Activated CD4-positive, alpha-beta memory T cell treated with anti-CD3 and anti-CD28 coated beads for 36 hours (primary cell): ENCODE results near the gene PRPS2. TPM values are rescaled to one million over a fixed set of nuclear protein-coding genes. Genes with fewer than 3 reads are reported as not detected.

Experiments
- CTCF ChIA-PET: fragments of 350-600 bp; sonication (Branson Sonifier 250); formaldehyde crosslinking; loops from one replicate; lab custom pipeline; 2021; ENCODE audit warnings: antibody characterized with exemption, inconsistent platforms; lab: Charles Lee
- POLR2A ChIA-PET: fragments of 350-600 bp; sonication (Branson Sonifier 250); formaldehyde crosslinking; loops from one replicate; lab custom pipeline; 2021; ENCODE audit warnings: antibody characterized with exemption; lab: Charles Lee
- DNase-seq: peaks from one replicate; pipeline ENCODE4 v3.0.0-alpha.2; 2020
- H3K27ac Mint-ChIP-seq: one replicate; pipeline ENCODE4 v1.8.0; 2021; ENCODE audit warnings: mixed read lengths
- H3K27me3 Mint-ChIP-seq: one replicate; pipeline ENCODE4 v1.8.0; 2021; ENCODE audit warnings: mixed read lengths
- H3K36me3 Mint-ChIP-seq: one replicate; pipeline ENCODE4 v1.8.0; 2021; ENCODE audit warnings: mixed read lengths
- H3K4me1 Mint-ChIP-seq: one replicate; pipeline ENCODE4 v1.8.0; 2021; ENCODE audit warnings: low read depth, mixed read lengths
- H3K4me3 Mint-ChIP-seq: one replicate; pipeline ENCODE4 v1.8.0; 2021; ENCODE audit warnings: mild to moderate bottlenecking, mixed read lengths
- H3K9me3 Mint-ChIP-seq: one replicate; pipeline ENCODE4 v1.8.0; 2021; ENCODE audit warnings: mixed read lengths
- intact Hi-C: fragments of 100-400 bp; cut with micrococcal nuclease; formaldehyde crosslinking; loops from one replicate; pipeline ENCODE4 v1.15.1; 2023
- total RNA-seq, 2 experiments: library from RNA; stranded (reverse); gene quantifications; one replicate each; pipeline ENCODE4 v1.2.3, GENCODE V29; 2021

PRPS2 gene
- total RNA-seq, 2 experiments from 2014 or later = 104 to 105 TPM

DNA sequence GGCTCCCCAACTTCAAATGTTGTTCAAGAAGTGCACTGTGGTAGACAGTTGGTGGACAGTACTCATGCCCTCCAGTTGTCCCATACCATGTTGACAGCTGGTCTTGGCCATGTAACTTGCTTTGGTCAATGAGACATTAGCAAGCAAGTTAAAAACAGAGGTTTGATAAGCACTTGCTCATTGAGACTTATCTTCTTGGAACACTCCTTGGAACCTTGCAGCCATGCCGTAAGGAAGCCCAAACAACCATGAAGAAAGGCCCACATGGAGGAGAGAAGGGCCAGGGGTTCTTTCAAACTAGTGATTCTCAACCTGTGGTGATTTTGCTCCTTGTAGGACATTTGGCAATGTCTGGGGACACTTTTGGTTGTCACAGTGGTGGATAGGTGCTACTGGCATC, 2.6 kb upstream of the PRPS2 start:
- Mint-ChIP-seq H3K4me1 (peaks cover 23% of the 10 kb centered on the region), H3K9me3 (no peaks in the 10 kb centered on the region), H3K27ac (no peak overlapping the region), H3K27me3 (no peaks in the 10 kb centered on the region), H3K4me3 (no peak overlapping the region), H3K36me3 (peaks cover 14% of the 10 kb centered on the region)
- ChIA-PET POLR2A (no interaction called here), CTCF (interaction anchor here (1.7 kb wide), 1 partner anchor 17 kb away, joined by 7 read pairs; no protein-coding TSS in a partner anchor)
- DNase-seq = no peak
- intact Hi-C loops = no loop called here

- ChIA-PET POLR2A (no interaction called here), CTCF (interaction anchor here (1.7 to 4.9 kb wide), 2 partner anchors 19 kb away, joined by 7 to 45 read pairs; no protein-coding TSS in a partner anchor)
- Mint-ChIP-seq H3K27me3 (no peaks in the 10 kb centered on the region), H3K27ac (no peak overlapping the region), H3K4me3 (peak overlapping the region; percentile 84), H3K36me3 (peaks cover 22% of the 10 kb centered on the region), H3K9me3 (no peaks in the 10 kb centered on the region), H3K4me1 (peaks cover 26% of the 10 kb centered on the region)
- DNase-seq = no peak
- intact Hi-C loops = loop anchor here (5.0 kb wide), 2 partner anchors 862 to 998 kb away; partner anchors contain the start of gene TCEANC
Observed at GRCh38 chrX:12789976-12790375, 1.2 kb upstream of the PRPS2 start.

- POLR2A ChIA-PET = interaction anchor here (1.0 kb wide), 2 partner anchors 13 to 156 kb away, joined by 3 to 4 read pairs; no protein-coding TSS in a partner anchor
- CTCF ChIA-PET = interaction anchor here (0.6 to 4.9 kb wide), 6 partner anchors 8 to 106 kb away, joined by 3 to 45 read pairs (median 3); no protein-coding TSS in a partner anchor
- Mint-ChIP-seq H3K27ac (peak overlapping the region; percentile 83), H3K36me3 (peaks cover 22% of the 10 kb centered on the region), H3K4me3 (peak overlapping the region; percentile 84), H3K4me1 (peaks cover 26% of the 10 kb centered on the region), H3K27me3 (no peaks in the 10 kb centered on the region), H3K9me3 (no peaks in the 10 kb centered on the region)
- no peak for DNase-seq
- intact Hi-C loops = loop anchor here (5.0 kb wide), 2 partner anchors 861 to 999 kb away; partner anchors contain the start of gene TCEANC
Observed at GRCh38 chrX:12790885-12791256, 341 bp upstream of the PRPS2 start.

GRCh38 chrX:12792711-12793110, 1.5 kb downstream of the PRPS2 start:
- Mint-ChIP-seq H3K9me3 (no peaks in the 10 kb centered on the region), H3K27ac (peak overlapping the region; percentile 59), H3K4me3 (peak overlapping the region; percentile 79), H3K36me3 (peaks cover 23% of the 10 kb centered on the region), H3K27me3 (no peaks in the 10 kb centered on the region), H3K4me1 (peaks cover 26% of the 10 kb centered on the region)
- POLR2A ChIA-PET = no interaction called here
- no peak for DNase-seq
- CTCF ChIA-PET = interaction anchor here (4.9 kb wide), 1 partner anchor 22 kb away, joined by 45 read pairs; no protein-coding TSS in a partner anchor
- intact Hi-C loops = loop anchor here (5.0 kb wide), 2 partner anchors 860 to 1000 kb away; partner anchors contain the start of gene TCEANC

DNA sequence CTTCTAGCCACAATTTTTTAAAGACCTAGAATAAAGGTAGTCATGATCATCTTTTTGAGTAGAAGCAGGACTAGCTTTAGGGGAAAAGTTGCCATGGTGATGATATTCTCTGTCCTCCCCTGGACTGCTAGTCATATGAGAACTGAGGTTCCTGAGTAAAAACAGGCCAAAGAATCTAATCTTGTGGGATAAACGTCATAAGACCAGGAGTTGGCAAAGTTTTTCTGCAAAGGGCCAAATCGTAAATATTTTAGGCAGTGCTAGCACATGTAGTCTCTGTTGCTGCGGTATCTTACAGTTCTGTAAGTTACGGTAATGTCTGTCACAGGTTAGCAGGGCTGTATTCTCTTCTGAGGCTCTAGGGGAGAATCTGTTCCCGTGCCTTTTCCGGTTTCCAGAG, 3.4 kb downstream of the PRPS2 start:
- H3K4me1 Mint-ChIP-seq = peaks cover 26% of the 10 kb centered on the region
- POLR2A ChIA-PET = no interaction called here
- no peaks in the 10 kb centered on the region for H3K9me3 Mint-ChIP-seq
- DNase-seq = no peak
- no peaks in the 10 kb centered on the region for H3K27me3 Mint-ChIP-seq
- no peak overlapping the region for H3K27ac Mint-ChIP-seq
- CTCF ChIA-PET = interaction anchor here (1.2 to 4.9 kb wide), 2 partner anchors 20 to 24 kb away, joined by 3 to 45 read pairs; no protein-coding TSS in a partner anchor
- no peak overlapping the region for H3K4me3 Mint-ChIP-seq
- peaks cover 31% of the 10 kb centered on the region for H3K36me3 Mint-ChIP-seq
- intact Hi-C loops = loop anchor here (5.0 kb wide), 2 partner anchors 858 to 1002 kb away; partner anchors contain the start of gene TCEANC

DNA sequence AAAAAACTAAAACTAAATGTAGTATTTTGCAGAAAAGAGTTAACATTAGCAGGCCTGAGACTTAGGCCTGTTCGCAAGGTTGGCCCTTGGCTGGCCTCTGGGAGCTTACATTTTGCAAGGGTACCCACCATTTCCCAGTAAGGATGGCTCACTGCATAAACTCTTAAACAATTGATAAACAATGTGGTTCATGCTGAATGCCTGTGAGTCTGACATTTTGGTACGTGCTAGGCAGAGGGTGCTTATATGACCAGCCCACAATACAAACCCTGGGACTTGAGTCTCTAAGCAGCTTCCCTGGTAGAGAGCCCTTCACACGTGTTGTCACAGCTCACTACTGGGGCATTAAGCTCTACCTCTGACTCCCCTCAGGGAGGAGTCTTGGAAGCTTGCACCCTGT, 7.4 kb downstream of the PRPS2 start:
- H3K9me3 Mint-ChIP-seq = no peaks in the 10 kb centered on the region
- POLR2A ChIA-PET = no interaction called here
- H3K36me3 Mint-ChIP-seq = peaks cover 29% of the 10 kb centered on the region
- H3K4me3 Mint-ChIP-seq = no peak overlapping the region
- no peak for DNase-seq
- no peak overlapping the region for H3K27ac Mint-ChIP-seq
- CTCF ChIA-PET = interaction anchor here (1.4 kb wide), 1 partner anchor 27 kb away, joined by 3 read pairs; no protein-coding TSS in a partner anchor
- peaks cover 14% of the 10 kb centered on the region for H3K4me1 Mint-ChIP-seq
- H3K27me3 Mint-ChIP-seq = no peaks in the 10 kb centered on the region
- intact Hi-C loops = no loop called here

GRCh38 chrX:12799118-12799517, 7.9 kb downstream of the PRPS2 start:
- Mint-ChIP-seq H3K27ac (no peak overlapping the region), H3K4me1 (peaks cover 13% of the 10 kb centered on the region), H3K27me3 (no peaks in the 10 kb centered on the region), H3K9me3 (no peaks in the 10 kb centered on the region), H3K36me3 (peaks cover 28% of the 10 kb centered on the region), H3K4me3 (no peak overlapping the region)
- intact Hi-C loops = no loop called here
- ChIA-PET CTCF (no interaction called here), POLR2A (no interaction called here)
- no peak for DNase-seq

DNA sequence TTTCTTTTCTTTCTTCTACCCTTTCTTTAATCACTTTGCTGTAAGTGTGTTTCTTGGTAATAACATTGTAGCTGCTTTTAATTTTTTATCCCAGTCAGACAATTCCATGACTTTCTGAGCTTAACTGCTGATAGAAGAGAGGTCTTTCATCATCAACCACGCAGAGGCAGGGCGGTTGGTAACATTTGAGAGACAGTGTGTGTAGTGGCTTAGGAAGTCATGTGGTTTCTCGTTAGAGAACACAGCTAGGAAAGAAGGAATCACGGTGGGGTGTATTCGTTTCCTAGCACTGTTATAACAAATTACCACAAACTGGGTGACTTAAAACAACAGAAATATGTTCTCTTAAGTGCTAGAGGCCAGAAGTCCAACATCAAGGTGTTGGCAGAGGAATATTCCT, 11.5 kb downstream of the PRPS2 start:
- Mint-ChIP-seq H3K4me3 (no peak overlapping the region), H3K27me3 (no peaks in the 10 kb centered on the region), H3K36me3 (peaks cover 28% of the 10 kb centered on the region), H3K9me3 (no peaks in the 10 kb centered on the region), H3K27ac (peak overlapping the region; percentile 64), H3K4me1 (peaks cover 14% of the 10 kb centered on the region)
- intact Hi-C loops = no loop called here
- POLR2A ChIA-PET = no interaction called here
- peak; percentile 10 for DNase-seq
- CTCF ChIA-PET = interaction anchor here (1.2 to 2.5 kb wide), 2 partner anchors 11 to 31 kb away, joined by 3 to 8 read pairs; no protein-coding TSS in a partner anchor

GRCh38 chrX:12804655-12805054, 13.4 kb downstream of the PRPS2 start:
- Mint-ChIP-seq H3K4me3 (no peak overlapping the region), H3K27me3 (no peaks in the 10 kb centered on the region), H3K36me3 (peaks cover 31% of the 10 kb centered on the region), H3K4me1 (peaks cover 14% of the 10 kb centered on the region), H3K9me3 (no peaks in the 10 kb centered on the region), H3K27ac (no peak overlapping the region)
- no peak for DNase-seq
- CTCF ChIA-PET = interaction anchor here (2.5 kb wide), 1 partner anchor 10 kb away, joined by 8 read pairs; no protein-coding TSS in a partner anchor
- intact Hi-C loops = no loop called here
- POLR2A ChIA-PET = no interaction called here

DNA sequence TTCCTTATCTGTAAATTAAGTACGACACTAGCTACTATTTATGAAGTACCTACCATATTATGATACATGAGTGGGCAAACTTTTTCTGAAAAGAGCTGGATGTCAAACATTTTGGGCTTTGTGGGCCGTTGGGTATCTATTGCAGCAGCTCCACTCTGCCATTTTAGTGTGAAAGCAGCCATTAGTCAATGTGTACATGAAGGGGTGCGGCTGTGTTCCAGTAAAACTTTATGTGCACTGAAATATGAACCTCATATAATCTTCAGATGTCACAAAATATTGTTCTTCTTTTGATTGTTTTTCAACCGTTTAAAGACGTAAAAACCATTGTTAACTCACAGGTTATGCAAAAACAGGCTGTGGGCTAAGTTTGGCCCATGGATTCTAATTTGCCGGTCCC, 14.1 kb downstream of the PRPS2 start:
- Mint-ChIP-seq H3K4me3 (no peak overlapping the region), H3K27ac (no peak overlapping the region), H3K9me3 (no peaks in the 10 kb centered on the region), H3K27me3 (no peaks in the 10 kb centered on the region), H3K4me1 (peaks cover 14% of the 10 kb centered on the region), H3K36me3 (peaks cover 29% of the 10 kb centered on the region)
- CTCF ChIA-PET = no interaction called here
- intact Hi-C loops = no loop called here
- POLR2A ChIA-PET = no interaction called here
- no peak for DNase-seq

GRCh38 chrX:12811658-12812057, 20.4 kb downstream of the PRPS2 start:
- no peaks in the 10 kb centered on the region for H3K27me3 Mint-ChIP-seq
- no peak overlapping the region for H3K27ac Mint-ChIP-seq
- POLR2A ChIA-PET = no interaction called here
- H3K4me1 Mint-ChIP-seq = no peaks in the 10 kb centered on the region
- peaks cover 17% of the 10 kb centered on the region for H3K36me3 Mint-ChIP-seq
- no peaks in the 10 kb centered on the region for H3K9me3 Mint-ChIP-seq
- intact Hi-C loops = no loop called here
- H3K4me3 Mint-ChIP-seq = no peak overlapping the region
- DNase-seq = no peak
- CTCF ChIA-PET = no interaction called here

DNA sequence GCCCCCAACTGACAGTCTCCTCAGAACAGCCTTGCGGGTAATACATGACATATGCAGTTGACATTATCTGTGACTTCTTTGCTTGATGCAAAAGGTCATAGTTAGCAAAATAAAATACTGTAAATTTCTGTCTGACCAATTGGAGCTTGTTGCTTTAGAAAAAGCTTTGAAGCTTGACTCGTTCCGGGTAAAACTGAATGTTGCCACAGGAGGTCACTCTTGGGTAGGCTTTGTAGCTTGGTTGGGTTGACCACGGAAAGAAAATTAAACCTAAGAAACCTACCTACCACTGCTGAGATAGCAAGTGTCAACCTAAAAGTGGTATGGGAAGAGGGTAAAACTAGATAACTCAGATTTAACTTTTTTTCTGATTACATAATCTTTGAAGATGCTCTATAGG, 23.2 kb downstream of the PRPS2 start:
- CTCF ChIA-PET = interaction anchor here (0.9 to 3.3 kb wide), 11 partner anchors 11 to 674 kb away, joined by 3 to 21 read pairs (median 8); no protein-coding TSS in a partner anchor
- Mint-ChIP-seq H3K4me3 (no peak overlapping the region), H3K27ac (no peak overlapping the region), H3K9me3 (no peaks in the 10 kb centered on the region), H3K4me1 (no peaks in the 10 kb centered on the region), H3K27me3 (no peaks in the 10 kb centered on the region), H3K36me3 (peaks cover 13% of the 10 kb centered on the region)
- peak; percentile 44 for DNase-seq
- intact Hi-C loops = loop anchor here (1.0 kb wide), 2 partner anchors 80 to 84 kb away; no protein-coding TSS in a partner anchor
- POLR2A ChIA-PET = no interaction called here
